ENCODE results near the gene SHISA9. TPM values are rescaled to one million over a fixed set of nuclear protein-coding genes. Genes with fewer than 3 reads are reported as not detected.

SHISA9 gene
- total and polyA plus RNA-seq, 8 donors = 0.12 to 1.3 (median 0.37) TPM; not detected in 1

DNA sequence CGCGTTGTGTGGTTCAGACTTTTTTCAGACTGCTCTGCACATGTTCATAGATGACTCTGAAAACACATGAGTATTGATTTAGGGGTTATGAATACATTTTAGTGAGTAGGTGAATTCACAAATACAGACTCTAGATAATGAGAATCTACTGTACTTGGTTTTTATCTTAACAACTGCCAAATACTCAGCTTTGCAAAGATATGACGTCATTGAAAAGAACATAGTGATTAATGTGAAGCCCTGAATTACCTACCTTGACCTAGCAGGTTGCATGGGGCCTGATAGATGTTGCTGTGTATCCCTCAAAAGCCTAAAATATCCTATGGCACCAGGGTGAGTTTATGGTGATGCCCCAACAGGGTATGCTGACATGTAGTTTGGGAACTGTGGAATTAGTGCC lies 98.0 kb downstream of the SHISA9 start:
- Histone ChIP-seq H3K27me3 (no peaks in the 10 kb centered on the region), H3K9me3 (no peaks in the 10 kb centered on the region), H3K4me1 (no peaks in the 10 kb centered on the region), H3K36me3 (no peaks in the 10 kb centered on the region), H3K4me3 (no peak overlapping the region), H3K27ac (no peak overlapping the region)
- FAIRE-seq (no peak), ATAC-seq (no peak), DNase-seq (no peak)
- WGBS, 2 donors = 65 to 68% methylated on average over 3 of the region's 3 CpGs
- TF ChIP-seq, protein P1, sequence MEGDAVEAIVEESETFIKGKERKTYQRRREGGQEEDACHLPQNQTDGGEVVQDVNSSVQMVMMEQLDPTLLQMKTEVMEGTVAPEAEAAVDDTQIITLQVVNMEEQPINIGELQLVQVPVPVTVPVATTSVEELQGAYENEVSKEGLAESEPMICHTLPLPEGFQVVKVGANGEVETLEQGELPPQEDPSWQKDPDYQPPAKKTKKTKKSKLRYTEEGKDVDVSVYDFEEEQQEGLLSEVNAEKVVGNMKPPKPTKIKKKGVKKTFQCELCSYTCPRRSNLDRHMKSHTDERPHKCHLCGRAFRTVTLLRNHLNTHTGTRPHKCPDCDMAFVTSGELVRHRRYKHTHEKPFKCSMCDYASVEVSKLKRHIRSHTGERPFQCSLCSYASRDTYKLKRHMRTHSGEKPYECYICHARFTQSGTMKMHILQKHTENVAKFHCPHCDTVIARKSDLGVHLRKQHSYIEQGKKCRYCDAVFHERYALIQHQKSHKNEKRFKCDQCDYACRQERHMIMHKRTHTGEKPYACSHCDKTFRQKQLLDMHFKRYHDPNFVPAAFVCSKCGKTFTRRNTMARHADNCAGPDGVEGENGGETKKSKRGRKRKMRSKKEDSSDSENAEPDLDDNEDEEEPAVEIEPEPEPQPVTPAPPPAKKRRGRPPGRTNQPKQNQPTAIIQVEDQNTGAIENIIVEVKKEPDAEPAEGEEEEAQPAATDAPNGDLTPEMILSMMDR (IDR thresholded peaks at IDR 0.05) = no peak
- intact Hi-C loops (cut with DNase I) = no loop called here

DNA sequence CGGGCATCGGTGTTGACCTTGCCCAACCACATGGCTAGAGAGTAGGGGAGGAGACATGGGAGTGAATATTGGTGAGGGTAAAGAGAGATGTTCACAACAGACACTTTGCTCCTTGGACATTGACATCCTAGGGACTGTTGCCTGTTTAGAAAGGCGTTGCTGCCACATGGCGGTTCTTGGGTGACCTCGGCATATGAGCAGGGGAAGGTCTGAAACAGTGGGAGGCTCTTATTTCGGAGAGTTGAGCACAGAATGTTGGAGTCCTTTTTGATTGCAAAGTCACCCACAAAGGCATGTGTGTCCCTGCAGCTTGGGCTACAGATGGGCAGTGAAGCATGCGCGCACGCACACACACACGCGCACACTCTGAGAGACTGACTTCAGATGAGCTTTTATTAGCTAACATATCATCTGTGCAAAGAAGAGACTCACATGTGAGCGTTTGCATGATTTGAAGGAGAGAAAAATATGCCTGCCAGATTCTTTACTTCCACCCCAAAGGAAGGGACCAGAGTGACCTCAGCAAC lies 104.4 kb downstream of the SHISA9 start:
- Histone ChIP-seq H3K27me3 (no peaks in the 10 kb centered on the region), H3K4me3 (no peak overlapping the region), H3K27ac (no peak overlapping the region), H3K4me1 (no peaks in the 10 kb centered on the region), H3K36me3 (no peaks in the 10 kb centered on the region), H3K9me3 (no peaks in the 10 kb centered on the region)
- FAIRE-seq (no peak), DNase-seq (no peak), ATAC-seq (no peak)
- TF ChIP-seq, protein P1 (IDR thresholded peaks at IDR 0.05) = no peak
- intact Hi-C loops (cut with DNase I) = no loop called here
- 64 to 78% methylated on average over 12 of the region's 12 CpGs for WGBS, 2 donors

DNA sequence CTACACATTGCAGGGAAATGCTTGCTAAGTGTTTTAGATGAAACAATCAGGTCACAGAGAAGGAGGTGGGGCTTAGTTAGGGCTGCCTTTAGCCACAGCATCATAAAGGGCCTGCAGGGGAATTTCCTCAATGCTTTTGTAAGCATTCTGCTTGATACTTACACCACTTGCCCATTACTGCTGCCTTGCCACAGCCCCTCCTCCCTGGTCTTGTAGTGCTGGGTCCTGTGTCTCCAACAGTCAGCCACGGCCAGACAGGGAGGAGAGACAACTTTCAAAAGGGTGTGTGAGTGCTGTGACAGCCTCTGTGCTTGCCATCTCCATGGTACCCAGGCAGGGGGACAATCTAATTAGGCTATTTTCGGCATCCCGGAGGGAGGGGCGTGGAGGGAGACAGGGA lies 111.2 kb downstream of the SHISA9 start:
- intact Hi-C loops (cut with DNase I) = no loop called here
- no peaks in the 10 kb centered on the region for H3K4me1 ChIP-seq
- H3K36me3 ChIP-seq = no peaks in the 10 kb centered on the region
- ATAC-seq = no peak
- no peak overlapping the region for H3K4me3 ChIP-seq
- no peaks in the 10 kb centered on the region for H3K27me3 ChIP-seq
- 41 to 44% methylated on average over 4 of the region's 4 CpGs for WGBS, 2 donors
- H3K27ac ChIP-seq = no peak overlapping the region
- TF ChIP-seq, protein P1 (IDR thresholded peaks at IDR 0.05) = no peak
- H3K9me3 ChIP-seq = no peaks in the 10 kb centered on the region
- DNase-seq = no peak
- no peak for FAIRE-seq

DNA sequence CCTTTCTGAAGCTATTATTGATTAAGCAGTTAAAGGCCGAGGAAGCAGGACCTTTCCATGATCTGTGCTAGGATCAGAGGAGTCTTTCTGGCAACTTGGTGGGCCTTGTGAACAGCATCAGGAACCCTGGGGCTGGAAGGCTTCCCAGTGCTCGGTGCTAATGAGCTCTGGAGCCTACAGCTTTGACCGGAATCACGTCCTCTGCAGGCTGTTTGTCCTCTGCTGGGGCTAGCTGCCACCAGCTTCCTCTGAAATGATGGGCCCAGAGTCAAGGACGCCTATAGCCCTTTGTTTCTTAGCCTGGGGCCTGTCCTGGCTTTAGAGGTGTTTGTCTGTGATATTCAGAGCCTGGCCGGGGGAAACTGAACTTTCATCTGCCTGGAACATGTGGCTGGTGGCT lies 111.6 kb downstream of the SHISA9 start:
- FAIRE-seq = no peak
- TF ChIP-seq, protein P1 (IDR thresholded peaks at IDR 0.05) = no peak
- Histone ChIP-seq H3K27me3 (no peaks in the 10 kb centered on the region), H3K27ac (no peak overlapping the region), H3K4me1 (no peaks in the 10 kb centered on the region), H3K36me3 (no peaks in the 10 kb centered on the region), H3K9me3 (no peaks in the 10 kb centered on the region), H3K4me3 (no peak overlapping the region)
- intact Hi-C loops (cut with DNase I) = no loop called here
- 55 to 65% methylated on average over 6 of the region's 6 CpGs for WGBS, 2 donors
- DNase-seq = no peak
- ATAC-seq = no peak

DNA sequence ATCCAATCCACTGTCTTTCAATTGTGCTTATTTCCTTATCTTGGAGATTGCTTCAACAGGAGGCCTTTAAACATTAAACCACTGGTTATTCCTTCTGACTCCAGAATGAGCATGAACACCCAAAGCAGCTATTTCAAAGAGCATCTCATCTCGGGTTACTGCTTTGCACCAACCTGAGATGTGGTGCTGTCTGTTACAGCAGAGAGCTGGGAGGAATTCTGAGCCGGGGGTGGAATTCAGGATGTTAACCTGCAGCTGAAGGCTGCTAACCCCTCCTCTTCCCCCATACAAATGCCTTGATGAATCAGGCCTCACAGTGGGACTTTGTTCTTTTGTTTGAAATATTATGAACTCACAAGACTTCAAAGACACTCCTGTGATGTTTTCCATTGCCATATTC lies 113.1 kb downstream of the SHISA9 start:
- TF ChIP-seq, protein P1 (IDR thresholded peaks at IDR 0.05) = no peak
- Histone ChIP-seq H3K27me3 (no peaks in the 10 kb centered on the region), H3K4me1 (no peaks in the 10 kb centered on the region), H3K27ac (no peak overlapping the region), H3K4me3 (no peak overlapping the region), H3K9me3 (no peaks in the 10 kb centered on the region), H3K36me3 (no peaks in the 10 kb centered on the region)
- DNase-seq (no peak), ATAC-seq (no peak), FAIRE-seq (no peak)
- intact Hi-C loops (cut with DNase I) = no loop called here
- 30 to 34% methylated on average over 2 of the region's 2 CpGs for WGBS, 2 donors
